CD4-positive, CD25-positive, alpha-beta regulatory T cell (primary cell): Measurements from ENCODE around the gene CDR2L. TPM values are rescaled to one million over a fixed set of nuclear protein-coding genes. Genes with fewer than 3 reads are reported as not detected.

ENCODE experiments used
- ATAC-seq, 2 donors: fragments of 150-1000 bp; cut with Tn5 transposase; one replicate each; pipeline ENCODE4 v1.10.0; 2021; ENCODE audit warnings: low read depth in 2 of 2, moderate number of reproducible peaks in 2 of 2, moderate library complexity in 1 of 2
- DNase-seq, 3 donors: peaks; one replicate each; pipeline versions ENCODE4 v3.0.0 to v3.0.0-alpha.2; 2012 to 2022; ENCODE audit warnings: mixed read lengths in 1 of 3
- H3K27ac ChIP-seq: one replicate; pipeline ENCODE4 v1.7.0; 2013; ENCODE audit warnings: mild to moderate bottlenecking, low read length; ENCODE audit not compliant: insufficient read depth, poor library complexity, severe bottlenecking
- H3K27me3 ChIP-seq: one replicate; pipeline ENCODE4 v1.7.0; 2013; ENCODE audit warnings: low read length; ENCODE audit not compliant: control insufficient read depth, insufficient read depth
- H3K36me3 ChIP-seq: one replicate; pipeline ENCODE4 v1.7.0; 2013; ENCODE audit warnings: mild to moderate bottlenecking, low read length, moderate library complexity; ENCODE audit not compliant: control insufficient read depth, insufficient read depth
- H3K4me1 ChIP-seq: 2 replicates; pipeline ENCODE4 v1.7.0; 2013; ENCODE audit warnings: mild to moderate bottlenecking, low read length; ENCODE audit not compliant: insufficient read depth, control insufficient read depth, poor library complexity, severe bottlenecking
- H3K4me3 ChIP-seq: one replicate; pipeline ENCODE4 v1.7.0; 2013; ENCODE audit warnings: low read depth, mild to moderate bottlenecking, low read length, moderate library complexity
- H3K9me3 ChIP-seq, 2 experiments: 1 replicate in 1 of 2; 2 replicates in 1 of 2; pipeline ENCODE4 v1.7.0; 2013; ENCODE audit warnings: low read length in 2 of 2, mild to moderate bottlenecking in 1 of 2, moderate library complexity in 1 of 2; ENCODE audit not compliant: control insufficient read depth in 2 of 2
- H3K27ac Mint-ChIP-seq, 3 donors: one replicate each; pipeline ENCODE4 v1.8.0; 2020 to 2022; ENCODE audit warnings: mild to moderate bottlenecking in 3 of 3, mixed read lengths in 3 of 3, moderate library complexity in 2 of 3
- H3K27me3 Mint-ChIP-seq: one replicate; pipeline ENCODE4 v1.8.0; 2022; ENCODE audit warnings: mild to moderate bottlenecking, mixed read lengths
- H3K36me3 Mint-ChIP-seq: one replicate; pipeline ENCODE4 v1.8.0; 2020; ENCODE audit warnings: mixed read lengths
- H3K4me1 Mint-ChIP-seq, 4 donors: one replicate each; pipeline ENCODE4 v1.8.0; 2020 to 2022; ENCODE audit warnings: mixed read lengths in 4 of 4, mild to moderate bottlenecking in 1 of 4
- H3K4me3 Mint-ChIP-seq, 4 donors: one replicate each; pipeline ENCODE4 v1.8.0; 2020 to 2022; ENCODE audit warnings: mild to moderate bottlenecking in 4 of 4, mixed read lengths in 4 of 4, moderate library complexity in 3 of 4
- H3K9me3 Mint-ChIP-seq, 7 donors: one replicate each; pipeline ENCODE4 v1.8.0; 2020 to 2022; ENCODE audit warnings: mixed read lengths in 7 of 7, mild to moderate bottlenecking in 3 of 7, moderate library complexity in 2 of 7
- polyA plus RNA-seq, 4 donors: library from polyadenylated mRNA; unstranded; fragments of 300-500 nt; fragmentation: Illumina TruSeq; gene quantifications; one replicate each; pipeline ENCODE4 v1.2.3, GENCODE V29; 2021
- total RNA-seq: library from RNA; stranded (reverse); gene quantifications from one replicate; pipeline ENCODE4 v1.2.3, GENCODE V29; 2022

The CDR2L gene
- total and polyA plus RNA-seq, 5 donors from 2014 or later: 0.05 to 0.09 TPM; not detected in 3

GRCh38 chr17:74947041-74947754 is 40.2 kb upstream of the CDR2L start:
- Histone ChIP-seq H3K36me3 (no peaks in the 10 kb centered on the region), H3K4me1 (no peaks in the 10 kb centered on the region), H3K27me3 (no peaks in the 10 kb centered on the region), H3K9me3 (no peaks in the 10 kb centered on the region), H3K4me3 (no peak overlapping the region), H3K27ac (no peak overlapping the region)
- Mint-ChIP-seq H3K4me3 (no peak overlapping the region), H3K27me3 (peaks cover 18% of the 10 kb centered on the region), H3K9me3 (no peaks in the 10 kb centered on the region), H3K4me1 (no peaks in the 10 kb centered on the region), H3K27ac (no peak overlapping the region), H3K36me3 (no peaks in the 10 kb centered on the region)
- DNase-seq (no peak), ATAC-seq (no peak)

DNA sequence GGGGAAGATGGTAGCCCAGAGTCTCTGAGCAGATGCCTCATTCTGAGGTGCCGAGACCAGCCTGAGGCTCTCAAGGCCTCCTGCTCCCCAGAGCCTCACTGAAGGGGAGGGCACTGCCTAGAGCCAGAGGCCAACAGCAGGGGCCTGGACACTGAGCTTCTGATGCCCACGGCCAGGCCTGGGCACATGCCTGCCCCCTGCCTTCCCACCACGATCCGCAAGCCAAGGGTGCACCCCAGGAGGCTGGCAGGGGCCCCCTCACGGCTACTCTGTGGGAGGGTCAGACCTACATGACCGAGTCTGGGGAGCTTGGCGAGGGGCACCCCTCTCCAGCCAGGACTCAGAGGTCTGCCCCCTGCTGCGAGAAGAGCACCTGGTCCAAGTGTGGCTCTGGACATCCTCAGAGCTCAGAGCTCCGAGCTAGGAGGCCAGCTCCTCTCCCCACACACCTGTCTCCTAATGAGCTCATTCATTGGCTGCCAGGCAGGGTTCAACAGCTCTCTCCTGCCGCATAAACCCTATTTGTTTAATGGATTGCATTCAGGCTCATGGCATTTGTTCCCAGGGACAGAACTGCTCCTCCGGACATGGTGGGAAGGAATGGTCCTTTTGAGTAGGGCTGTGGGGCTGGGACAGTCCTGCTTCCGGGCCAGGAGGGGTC is 37.8 kb upstream of the CDR2L start:
- no peaks in the 10 kb centered on the region for H3K36me3 ChIP-seq

GRCh38 chr17:74950207-74950606 is 37.2 kb upstream of the CDR2L start:
- H3K27me3 ChIP-seq: no peaks in the 10 kb centered on the region
- H3K27ac ChIP-seq: no peak overlapping the region

More for the DNA sequence above, 37.8 kb upstream of the CDR2L start:
- Mint-ChIP-seq H3K4me1 (no peaks in the 10 kb centered on the region), H3K36me3 (no peaks in the 10 kb centered on the region), H3K27ac (no peak overlapping the region), H3K9me3 (peaks cover 0 to 2% (median 0%) of the 10 kb centered on the region in 7 donors), H3K27me3 (peaks cover 14% of the 10 kb centered on the region), H3K4me3 (no peak overlapping the region)
- H3K27me3 ChIP-seq: no peaks in the 10 kb centered on the region
- no peak overlapping the region for H3K4me3 ChIP-seq
- ATAC-seq (no peak), DNase-seq (no peak)
- H3K4me1 ChIP-seq: no peaks in the 10 kb centered on the region
- no peaks in the 10 kb centered on the region for H3K9me3 ChIP-seq
- H3K27ac ChIP-seq: no peak overlapping the region

DNA sequence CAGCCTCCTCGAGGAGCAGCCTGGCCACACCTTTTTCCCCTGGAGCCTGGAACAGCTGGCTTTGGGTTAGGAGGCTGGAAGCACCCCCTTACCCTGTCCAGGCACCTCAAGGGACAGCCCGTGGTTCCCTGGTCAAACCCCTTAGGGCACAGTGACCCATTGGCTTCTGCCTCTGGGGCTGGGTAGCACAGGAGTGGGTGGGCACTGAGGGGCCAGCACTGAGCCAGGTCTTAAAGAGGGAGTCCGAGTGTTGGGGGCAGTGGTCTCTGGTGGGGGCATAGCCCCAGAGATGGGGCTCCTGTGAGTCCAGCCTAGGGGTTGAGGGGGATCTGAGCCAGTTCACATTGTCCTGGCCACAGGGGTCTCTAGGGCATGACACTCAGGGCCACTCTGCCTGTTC is 36.4 kb upstream of the CDR2L start:
- Mint-ChIP-seq H3K4me1 (no peaks in the 10 kb centered on the region), H3K4me3 (no peak overlapping the region), H3K36me3 (no peaks in the 10 kb centered on the region), H3K9me3 (peaks cover 0 to 2% (median 0%) of the 10 kb centered on the region in 7 donors), H3K27ac (no peak overlapping the region), H3K27me3 (peaks cover 10% of the 10 kb centered on the region)
- Histone ChIP-seq H3K27me3 (no peaks in the 10 kb centered on the region), H3K9me3 (no peaks in the 10 kb centered on the region), H3K4me1 (no peaks in the 10 kb centered on the region), H3K4me3 (no peak overlapping the region), H3K36me3 (no peaks in the 10 kb centered on the region), H3K27ac (no peak overlapping the region)
- ATAC-seq (no peak), DNase-seq (no peak)

More at GRCh38 chr17:74950207-74950606, 37.2 kb upstream of the CDR2L start:
- Mint-ChIP-seq H3K27ac (no peak overlapping the region), H3K9me3 (peaks cover 0 to 2% (median 0%) of the 10 kb centered on the region in 7 donors), H3K36me3 (no peaks in the 10 kb centered on the region), H3K27me3 (peaks cover 16% of the 10 kb centered on the region), H3K4me1 (no peaks in the 10 kb centered on the region), H3K4me3 (no peak overlapping the region)
- H3K9me3 ChIP-seq: no peaks in the 10 kb centered on the region
- no peak for ATAC-seq
- no peaks in the 10 kb centered on the region for H3K36me3 ChIP-seq
- H3K4me1 ChIP-seq: no peaks in the 10 kb centered on the region
- no peak for DNase-seq
- H3K4me3 ChIP-seq: no peak overlapping the region

DNA sequence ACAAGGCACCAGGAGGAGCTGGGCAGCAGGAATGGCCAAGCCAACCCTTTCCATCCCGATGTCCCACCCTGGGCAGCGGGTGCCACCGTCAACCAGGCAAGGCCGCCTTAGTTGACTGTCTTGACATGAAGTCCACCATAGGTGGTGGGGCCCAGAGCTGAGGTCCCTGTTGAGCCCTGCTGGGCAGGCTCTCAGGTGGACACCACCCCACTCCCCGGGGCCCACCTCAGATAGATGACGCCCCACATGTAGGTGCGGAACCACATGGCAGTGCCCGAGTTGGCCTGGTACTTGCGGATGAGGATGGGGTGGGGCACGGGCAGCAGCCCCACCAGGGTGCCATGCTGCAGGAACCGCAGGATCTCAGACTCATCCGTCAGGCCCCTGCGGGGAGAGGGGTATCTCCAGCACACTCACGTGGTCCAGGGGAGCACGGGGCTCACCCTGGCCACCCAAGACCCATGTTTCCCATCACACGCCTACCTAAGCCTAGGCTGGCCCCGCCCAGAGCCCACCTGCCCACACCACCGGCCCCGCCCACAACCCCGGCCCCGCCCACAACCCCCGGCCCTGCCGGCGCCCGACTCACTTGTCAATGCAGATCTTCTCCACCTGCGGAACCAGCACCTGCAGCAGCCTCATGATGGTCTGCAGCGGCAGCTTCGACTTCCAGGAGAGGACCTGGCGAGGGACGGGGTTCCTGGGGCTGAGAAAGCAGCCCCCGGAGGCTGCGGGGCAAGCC is 35.6 kb upstream of the CDR2L start:
- Histone ChIP-seq H3K27ac (no peak overlapping the region), H3K9me3 (no peaks in the 10 kb centered on the region), H3K27me3 (no peaks in the 10 kb centered on the region), H3K4me3 (no peak overlapping the region), H3K4me1 (no peaks in the 10 kb centered on the region), H3K36me3 (no peaks in the 10 kb centered on the region)
- Mint-ChIP-seq H3K9me3 (peaks cover 0 to 2% (median 0%) of the 10 kb centered on the region in 7 donors), H3K36me3 (no peaks in the 10 kb centered on the region), H3K27me3 (peaks cover 8% of the 10 kb centered on the region), H3K4me3 (no peak overlapping the region), H3K27ac (no peak overlapping the region), H3K4me1 (no peaks in the 10 kb centered on the region)
- no peak for DNase-seq
- no peak for ATAC-seq

DNA sequence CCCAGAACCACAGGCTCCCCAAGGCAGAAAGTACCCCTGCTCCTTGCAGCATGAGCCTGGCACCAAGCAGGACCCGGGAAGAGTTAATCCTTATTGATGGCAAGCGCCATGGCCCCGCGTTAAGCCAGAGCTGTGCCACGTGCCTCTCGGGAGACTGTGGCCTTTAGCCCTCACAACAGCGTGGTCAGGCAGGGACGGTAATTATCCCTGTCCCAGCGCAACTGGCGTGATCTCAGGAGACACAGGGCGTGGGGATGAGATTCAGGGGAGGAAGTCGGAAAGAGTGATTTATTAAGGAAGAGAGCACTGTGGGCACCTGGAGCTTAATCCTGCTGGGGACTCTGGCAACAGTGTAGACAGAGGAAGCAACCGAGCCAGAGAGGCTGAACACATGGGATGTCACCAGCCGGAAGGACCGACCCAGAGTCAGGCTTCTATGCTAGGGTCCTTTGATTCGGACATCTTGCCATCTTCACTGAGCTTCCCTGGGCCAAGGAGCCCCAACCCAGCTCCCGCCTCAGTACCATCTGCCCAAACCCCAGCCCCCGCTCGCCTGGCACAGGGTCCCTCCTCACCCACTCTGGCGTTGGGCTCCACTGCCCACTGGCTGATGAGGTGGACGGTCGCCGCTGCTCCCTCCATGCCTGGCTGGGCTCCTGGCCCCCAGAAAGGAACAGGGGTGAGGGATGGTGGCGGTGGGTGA is 34.9 kb upstream of the CDR2L start:
- no peaks in the 10 kb centered on the region for H3K4me1 ChIP-seq
- no peaks in the 10 kb centered on the region for H3K27me3 ChIP-seq
- H3K36me3 Mint-ChIP-seq: no peaks in the 10 kb centered on the region
- peaks cover 8% of the 10 kb centered on the region for H3K27me3 Mint-ChIP-seq
- DNase-seq (no peak), ATAC-seq (no peak)
- no peak overlapping the region for H3K27ac Mint-ChIP-seq
- no peak overlapping the region for H3K27ac ChIP-seq
- no peaks in the 10 kb centered on the region for H3K4me1 Mint-ChIP-seq
- no peaks in the 10 kb centered on the region for H3K9me3 ChIP-seq
- no peak overlapping the region for H3K4me3 Mint-ChIP-seq
- no peaks in the 10 kb centered on the region for H3K36me3 ChIP-seq
- peaks cover 0 to 2% (median 0%) of the 10 kb centered on the region in 7 donors for H3K9me3 Mint-ChIP-seq
- no peak overlapping the region for H3K4me3 ChIP-seq

DNA sequence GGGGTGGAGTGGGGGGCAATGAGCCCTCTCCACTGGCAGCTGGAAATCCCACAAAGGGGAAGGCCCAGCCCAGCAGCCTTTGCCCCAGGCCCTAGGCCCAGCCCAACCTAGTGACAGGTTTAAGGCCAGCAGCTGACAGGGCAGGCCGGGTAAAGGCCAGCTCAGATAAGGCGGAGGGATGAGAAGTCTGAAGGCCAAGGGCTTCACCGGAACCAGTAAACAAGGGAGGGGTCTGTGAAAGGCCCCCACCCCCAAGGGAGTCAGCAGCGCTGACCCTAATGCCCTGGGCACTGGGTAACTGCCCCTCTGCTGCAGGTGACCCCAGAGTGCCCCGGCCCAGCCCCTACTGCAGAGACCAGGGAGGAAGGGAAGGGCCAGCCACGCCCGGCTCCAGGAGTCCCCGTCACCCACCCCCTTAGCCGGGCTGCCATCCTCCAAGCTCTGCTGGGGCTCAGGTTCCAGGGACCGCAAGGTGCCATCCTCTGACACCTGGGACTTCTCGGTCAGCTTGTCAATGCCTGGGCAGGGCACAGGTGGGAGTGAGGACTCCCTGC is 34.2 kb upstream of the CDR2L start:
- Mint-ChIP-seq H3K36me3 (no peaks in the 10 kb centered on the region), H3K4me1 (no peaks in the 10 kb centered on the region), H3K9me3 (peaks cover 0 to 2% (median 0%) of the 10 kb centered on the region in 7 donors), H3K27me3 (peaks cover 8% of the 10 kb centered on the region), H3K27ac (no peak overlapping the region), H3K4me3 (no peak overlapping the region)
- H3K9me3 ChIP-seq: no peaks in the 10 kb centered on the region
- ATAC-seq: no peak
- H3K27ac ChIP-seq: no peak overlapping the region
- no peak for DNase-seq
- no peak overlapping the region for H3K4me3 ChIP-seq
- H3K27me3 ChIP-seq: no peaks in the 10 kb centered on the region
- H3K36me3 ChIP-seq: no peaks in the 10 kb centered on the region
- H3K4me1 ChIP-seq: no peaks in the 10 kb centered on the region
